ENCODE data around the gene CLHC1. TPM values are rescaled to one million over a fixed set of nuclear protein-coding genes. Genes with fewer than 3 reads are reported as not detected.

The CLHC1 gene
- total and polyA plus RNA-seq, 2 of the 8 experiments (the other 6 are each of a cell fraction or from before 2014, with no cell fraction given), result 2.6 to 10.8 TPM

- Histone ChIP-seq H3K23me2 (ENCODE audit: low read depth, low read length) (no peaks in the 10 kb centered on the region), H2BK12ac (ENCODE audit: low read depth, low read length) (no peak overlapping the region), H3K14ac (ENCODE audit: insufficient read length) (no peak overlapping the region), H4K8ac (ENCODE audit: extremely low read depth, insufficient read depth, low read length) (no peak overlapping the region), H4K5ac (ENCODE audit: insufficient read length, low read depth, low read length) (no peak overlapping the region), H3K4me2 (ENCODE audit: insufficient read depth in 1 of 2, low read depth in 2 of 2, low read length in 2 of 2) (no peak overlapping the region), H3K27me3 (replicated peaks in 1 of 4; ENCODE audit: control insufficient read depth in 3 of 4, extremely low read depth in 1 of 4, insufficient read depth in 3 of 4, low read length in 3 of 4) (no peaks in the 10 kb centered on the region), H4K20me1 (replicated peaks in 1 of 2; ENCODE audit: control insufficient read depth in 1 of 2, insufficient read depth in 2 of 2, low read length in 2 of 2) (no peaks in the 10 kb centered on the region), H3K79me2 (ENCODE audit: control insufficient read depth in 1 of 2, insufficient read depth in 2 of 2, low read length in 2 of 2) (no peaks in the 10 kb centered on the region), H3K79me1 (ENCODE audit: low read depth, low read length) (no peaks in the 10 kb centered on the region), H3K4me1 (replicated peaks in 1 of 4; ENCODE audit: control insufficient read depth in 3 of 4, insufficient read depth in 4 of 4, low read length in 3 of 4) (peaks cover 0 to 20% (median 8%) of the 10 kb centered on the region in 4 experiments; a peak in 4 of 7 replicates), H4K91ac (replicated peaks; ENCODE audit: insufficient read length, low read length) (no peak overlapping the region), H3K4me3 (ENCODE audit: extremely low read depth in 1 of 4, insufficient read depth in 2 of 4, low read depth in 3 of 4, low read length in 4 of 4) (no peak overlapping the region), H2BK5ac (ENCODE audit: low read depth, low read length) (no peak overlapping the region), H3K27ac (ENCODE audit: low read depth, low read length) (no peak overlapping the region), H3K23ac (ENCODE audit: insufficient read length) (no peak overlapping the region), H3K36me3 (ENCODE audit: control insufficient read depth in 2 of 4, insufficient read depth in 4 of 4, low read length in 3 of 4) (no peaks in the 10 kb centered on the region), H3K9me3 (ENCODE audit: insufficient read depth in 2 of 2, low read depth in 1 of 2, low read length in 1 of 2) (no peaks in the 10 kb centered on the region), H3K18ac (ENCODE audit: extremely low read depth, low read length) (no peak overlapping the region), H2AFZ (ENCODE audit: low read length) (no peak overlapping the region), H3K4ac (replicated peaks; ENCODE audit: insufficient read length, low read depth, low read length) (no peak overlapping the region), H2AK5ac (ENCODE audit: low read depth, low read length) (no peak overlapping the region), H3K9ac (replicated peaks in 1 of 4; ENCODE audit: extremely low read depth in 1 of 4, low read depth in 3 of 4, low read length in 3 of 4) (no peak overlapping the region), H2BK15ac (ENCODE audit: low read length) (no peak overlapping the region), H2BK20ac (ENCODE audit: low read length) (no peak overlapping the region), H2BK120ac (replicated peaks; ENCODE audit: low read depth, low read length) (no peak overlapping the region), H3K56ac (replicated peaks; ENCODE audit: insufficient read length, low read depth, low read length) (no peak overlapping the region)
- CTCF ChIA-PET (ENCODE audit: partially characterized antibody), result interaction anchor here (1.0 to 3.2 kb wide), 2 partner anchors 9 to 102 kb away, joined by 3 to 17 read pairs; no protein-coding TSS in a partner anchor
- POLR2A ChIA-PET (ENCODE audit: partially characterized antibody), result no interaction called here
- 80% methylated on average over 2 of the region's 2 CpGs; no CpG with 5 or more reads in 1 of the 2 experiments for WGBS, 2 experiments (ENCODE audit: extremely low coverage in 1 of 2, insufficient coverage in 1 of 2, insufficient read length in 1 of 2, insufficient replicate concordance in 2 of 2, low coverage in 1 of 2, low lambda C conversion rate in 2 of 2, missing lambda C conversion rate in 1 of 2)
- DNase-seq (ENCODE audit: low read depth in 1 of 2, low spot score in 2 of 2), result no peak
- no peak for FAIRE-seq
- TF ChIP-seq RFX5 (IDR thresholded peaks at IDR 0.05; ENCODE audit: borderline replicate concordance, low read depth, low read length), result no peak
- TF ChIP-seq ATF2 (IDR thresholded peaks at IDR 0.05; ENCODE audit: low read length), result no peak
- TF ChIP-seq PHF8 (conservative IDR thresholded peaks at IDR 0.05; ENCODE audit: low read depth, low read length), result no peak
- TF ChIP-seq RNF2 (IDR thresholded peaks at IDR 0.05; ENCODE audit: borderline replicate concordance, low read depth, low read length, missing control alignments, poor library complexity, severe bottlenecking), result no peak
- no peak for TF ChIP-seq CHD2 (IDR thresholded peaks at IDR 0.05; ENCODE audit: low read length)
- TF ChIP-seq SP4 (IDR thresholded peaks at IDR 0.05; ENCODE audit: low read length), result no peak
- TF ChIP-seq E2F6 (IDR thresholded peaks at IDR 0.05), result no peak
- no peak for TF ChIP-seq NRF1 (IDR thresholded peaks at IDR 0.05; ENCODE audit: low read depth, low read length)
- TF ChIP-seq POLR2AphosphoS5 (IDR thresholded peaks at IDR 0.05; ENCODE audit: low read depth, low read length), result no peak
- TF ChIP-seq ASH2L (IDR thresholded peaks at IDR 0.05; ENCODE audit: low read length), result no peak
- TF ChIP-seq CBX5 (IDR thresholded peaks at IDR 0.05; ENCODE audit: low read depth, low read length), result no peak
- no peak for TF ChIP-seq KDM1A (IDR thresholded peaks at IDR 0.05; ENCODE audit: borderline replicate concordance, low read length)
- TF ChIP-seq SIRT6 (IDR thresholded peaks at IDR 0.05; ENCODE audit: low read length), result no peak
Measured at GRCh38 chr2:55160422-55160821, 71.7 kb downstream of the CLHC1 start.
